GM10266 (cell line): Measurements from ENCODE around the gene TEKT3.

Source experiments
- DNase-seq: peaks from one replicate; pipeline ENCODE4 v3.0.0; 2012; ENCODE audit errors: extremely low spot score
- TF ChIP-seq, protein P1 (sequence below): IDR thresholded peaks from 2 replicates; pipeline ENCODE4 v1.5.1; 2012; ENCODE audit warnings: mild to moderate bottlenecking, low read depth; ENCODE audit not compliant: control insufficient read depth, insufficient read depth; ENCODE audit errors: missing control alignments

TEKT3 gene

DNA sequence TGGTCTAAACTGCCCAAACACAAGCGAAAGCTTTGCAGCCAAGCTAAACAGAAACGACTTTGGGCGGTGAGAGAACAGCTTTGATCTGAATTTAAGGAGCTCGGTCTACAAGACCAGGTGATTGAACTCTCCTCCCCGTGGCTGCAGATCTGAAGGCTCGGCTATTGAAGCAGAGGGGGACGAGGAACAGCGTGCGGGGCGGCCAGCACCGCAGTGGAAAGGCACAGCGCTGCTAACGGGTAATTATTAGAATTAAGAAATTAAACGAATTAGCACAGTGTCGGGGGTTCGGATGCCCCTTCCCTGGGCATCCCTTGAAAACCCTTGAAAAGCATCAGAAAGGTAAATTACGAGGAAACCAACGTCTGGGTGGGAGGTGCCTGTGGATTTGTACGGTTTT lies 431 bp downstream of the TEKT3 start:
- DNase-seq, result no peak
- TF ChIP-seq, protein P1, sequence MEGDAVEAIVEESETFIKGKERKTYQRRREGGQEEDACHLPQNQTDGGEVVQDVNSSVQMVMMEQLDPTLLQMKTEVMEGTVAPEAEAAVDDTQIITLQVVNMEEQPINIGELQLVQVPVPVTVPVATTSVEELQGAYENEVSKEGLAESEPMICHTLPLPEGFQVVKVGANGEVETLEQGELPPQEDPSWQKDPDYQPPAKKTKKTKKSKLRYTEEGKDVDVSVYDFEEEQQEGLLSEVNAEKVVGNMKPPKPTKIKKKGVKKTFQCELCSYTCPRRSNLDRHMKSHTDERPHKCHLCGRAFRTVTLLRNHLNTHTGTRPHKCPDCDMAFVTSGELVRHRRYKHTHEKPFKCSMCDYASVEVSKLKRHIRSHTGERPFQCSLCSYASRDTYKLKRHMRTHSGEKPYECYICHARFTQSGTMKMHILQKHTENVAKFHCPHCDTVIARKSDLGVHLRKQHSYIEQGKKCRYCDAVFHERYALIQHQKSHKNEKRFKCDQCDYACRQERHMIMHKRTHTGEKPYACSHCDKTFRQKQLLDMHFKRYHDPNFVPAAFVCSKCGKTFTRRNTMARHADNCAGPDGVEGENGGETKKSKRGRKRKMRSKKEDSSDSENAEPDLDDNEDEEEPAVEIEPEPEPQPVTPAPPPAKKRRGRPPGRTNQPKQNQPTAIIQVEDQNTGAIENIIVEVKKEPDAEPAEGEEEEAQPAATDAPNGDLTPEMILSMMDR, result no peak

DNA sequence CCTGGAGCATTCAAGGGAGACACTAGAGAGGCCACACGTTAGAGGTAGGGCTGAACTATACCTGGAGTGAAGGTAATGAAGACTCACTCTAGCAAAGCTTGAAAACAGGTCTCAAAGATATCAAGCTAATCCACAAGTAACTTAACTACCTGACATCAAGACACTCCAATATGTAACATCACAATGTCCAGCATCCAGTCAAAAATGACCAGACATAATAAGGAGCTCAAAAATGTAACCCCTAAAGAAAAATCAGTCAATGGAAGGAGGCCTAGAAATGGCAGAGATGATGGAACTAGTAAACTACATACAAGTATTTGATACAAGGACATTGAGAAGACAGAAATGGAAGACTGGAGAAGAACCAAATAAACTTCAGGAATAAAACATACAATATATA lies 6.0 kb downstream of the TEKT3 start:
- TF ChIP-seq, protein P1, result no peak
- no peak for DNase-seq

- TF ChIP-seq, protein P1, result no peak
- DNase-seq, result no peak
Measured at GRCh38 chr17:15334266-15334665, 7.1 kb downstream of the TEKT3 start.

DNA sequence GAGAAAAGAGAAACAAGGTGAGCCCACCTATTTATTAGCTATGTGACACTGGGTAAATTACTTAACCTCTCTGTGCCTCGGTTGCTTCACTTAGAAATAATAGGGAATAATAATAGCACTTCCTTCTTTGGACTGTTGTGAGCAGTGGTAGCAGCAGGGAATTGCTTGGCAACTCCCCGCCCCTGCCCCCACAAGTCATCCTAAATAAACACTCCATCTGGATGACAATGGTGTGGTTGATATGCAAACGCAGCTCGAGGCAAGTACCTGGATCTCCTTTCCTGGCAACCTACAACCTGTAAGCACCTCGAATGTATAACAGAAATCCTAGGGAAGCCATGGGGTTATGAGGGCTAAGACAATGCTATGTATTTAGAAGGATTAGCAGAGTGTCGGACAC lies 9.1 kb downstream of the TEKT3 start:
- no peak for DNase-seq
- TF ChIP-seq, protein P1, result no peak

DNA sequence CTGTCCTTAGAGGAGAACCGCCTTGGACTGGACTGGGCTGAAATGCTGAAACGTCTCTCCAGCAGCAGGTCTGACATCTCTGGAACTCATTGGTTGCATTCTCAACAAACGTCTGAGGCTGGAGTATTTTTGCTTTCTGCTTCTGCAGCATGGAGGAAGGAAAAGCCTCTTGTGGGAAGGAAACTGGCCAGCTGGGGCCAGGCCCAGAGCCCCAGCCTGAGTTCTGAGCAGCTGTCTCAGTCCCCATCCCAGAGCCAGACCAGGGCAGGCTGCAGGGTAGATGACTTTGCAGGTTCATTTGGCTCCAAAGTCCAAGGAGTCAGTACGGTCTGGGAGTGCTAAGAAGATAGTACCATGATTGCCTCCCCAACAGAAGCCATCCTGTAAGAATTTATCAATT lies 18.3 kb downstream of the TEKT3 start:
- no peak for DNase-seq
- TF ChIP-seq, protein P1, result no peak

- DNase-seq, result no peak
Measured at GRCh38 chr17:15321556-15322251, 19.7 kb downstream of the TEKT3 start.

GRCh38 chr17:15319452-15320010 lies 21.9 kb downstream of the TEKT3 start:
- no peak for DNase-seq
- TF ChIP-seq, protein P1, result no peak

More at GRCh38 chr17:15321556-15322251, 19.7 kb downstream of the TEKT3 start:
- TF ChIP-seq, protein P1, result no peak
